Measurements from ENCODE around the gene RHEB.

The RHEB gene

DNA sequence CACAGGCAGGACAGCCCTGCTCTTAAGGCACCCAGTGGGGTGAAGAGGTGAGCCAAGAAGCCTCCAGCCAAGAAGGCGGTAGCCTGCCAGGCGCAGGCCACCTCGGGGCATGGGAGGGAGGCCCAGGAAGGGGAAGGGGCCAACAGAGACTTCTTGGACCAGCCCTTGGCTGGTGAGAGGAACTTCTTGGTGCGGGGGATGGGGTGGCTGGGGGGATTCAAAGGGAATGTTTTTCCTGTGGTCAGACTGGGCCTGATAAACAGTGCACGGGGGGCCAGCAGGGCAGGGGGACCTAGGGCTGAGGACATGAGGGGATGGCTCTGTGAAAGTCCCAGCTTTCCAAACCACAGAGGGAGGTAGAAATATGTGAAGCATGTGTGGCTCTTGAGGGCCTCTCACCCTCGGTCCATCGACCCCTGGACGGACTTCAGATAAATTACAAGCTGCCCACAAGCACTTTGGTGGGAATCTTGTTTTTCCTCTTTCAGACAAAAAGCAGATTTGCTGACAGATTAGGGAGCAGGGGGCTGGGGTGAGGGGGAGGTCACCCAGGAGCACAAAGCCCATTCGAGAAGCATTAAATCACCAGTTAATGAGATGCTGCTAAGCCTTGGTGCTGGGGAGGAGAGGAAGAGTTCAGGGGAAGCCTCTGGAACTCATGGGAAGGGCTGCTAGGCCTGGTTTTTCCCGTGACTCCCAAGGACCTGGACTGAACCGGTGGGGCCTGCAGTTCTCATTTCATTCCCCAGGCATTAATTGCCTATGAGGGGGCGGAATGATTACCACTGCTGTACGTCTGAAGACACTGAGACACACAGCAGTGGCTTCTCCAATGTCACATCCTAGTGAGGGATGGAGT lies 91.1 kb downstream of the RHEB start:
- Mint-ChIP-seq H3K4me1 (peaks cover 13% of the 10 kb centered on the region), H3K36me3 (no peaks in the 10 kb centered on the region), H3K4me3 (no peak overlapping the region), H3K27me3 (peaks cover 5% of the 10 kb centered on the region), H3K27ac (no peak overlapping the region), H3K9me3 (no peaks in the 10 kb centered on the region)
- DNase-seq (ENCODE audit: low spot score in 2 of 2) (no peak), ATAC-seq (ENCODE audit: low read depth) (no peak)

DNA sequence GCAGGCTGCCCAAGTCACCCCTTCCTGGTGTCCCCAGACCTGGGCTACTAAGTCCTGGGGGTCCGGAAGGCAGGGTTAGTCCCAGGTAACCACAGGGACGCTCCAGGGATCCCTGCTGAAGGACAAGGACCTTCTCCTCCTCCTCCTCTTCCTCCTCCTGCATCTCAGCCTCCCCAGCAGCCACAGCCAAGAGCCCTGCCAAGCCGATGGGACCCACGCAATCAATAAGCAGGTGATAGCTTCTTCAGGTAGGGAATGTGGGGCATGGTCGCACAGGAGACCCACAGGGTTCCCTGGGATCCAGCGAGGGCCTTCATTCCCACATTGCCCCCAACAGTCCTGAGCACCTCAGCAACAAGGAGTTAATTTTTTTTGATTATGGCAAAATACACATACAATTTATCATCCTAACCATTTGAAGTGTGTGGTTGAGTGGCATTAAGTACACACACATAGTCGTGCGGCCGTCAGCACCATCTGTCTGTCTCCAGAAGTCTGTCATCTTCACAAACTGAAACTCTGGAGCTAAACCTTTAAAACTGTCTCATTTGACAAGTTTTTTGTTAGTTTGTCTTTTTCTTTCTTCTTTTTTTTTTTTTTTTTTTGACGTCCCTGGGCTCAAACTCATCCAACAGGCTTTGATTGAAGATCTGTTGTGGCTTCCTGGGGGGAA lies 91.9 kb downstream of the RHEB start:
- no peak for DNase-seq (ENCODE audit: low spot score in 2 of 2)
- Mint-ChIP-seq H3K27ac (no peak overlapping the region), H3K9me3 (no peaks in the 10 kb centered on the region), H3K4me3 (no peak overlapping the region), H3K27me3 (peaks cover 5% of the 10 kb centered on the region), H3K36me3 (no peaks in the 10 kb centered on the region), H3K4me1 (peaks cover 11% of the 10 kb centered on the region)
- no peak for ATAC-seq (ENCODE audit: low read depth)

- no peaks in the 10 kb centered on the region for H3K36me3 Mint-ChIP-seq
- H3K27ac Mint-ChIP-seq: no peak overlapping the region
- H3K9me3 Mint-ChIP-seq: no peaks in the 10 kb centered on the region
- H3K4me3 Mint-ChIP-seq: no peak overlapping the region
- peaks cover 7% of the 10 kb centered on the region for H3K27me3 Mint-ChIP-seq
- no peak for ATAC-seq (ENCODE audit: low read depth)
- no peak for DNase-seq (ENCODE audit: low spot score in 2 of 2)
- H3K4me1 Mint-ChIP-seq: peaks cover 8% of the 10 kb centered on the region
Measured at GRCh38 chr7:151426904-151427704, 92.6 kb downstream of the RHEB start.

- Mint-ChIP-seq H3K4me1 (peaks cover 8% of the 10 kb centered on the region), H3K27ac (no peak overlapping the region), H3K4me3 (no peak overlapping the region), H3K9me3 (peaks cover 2% of the 10 kb centered on the region), H3K36me3 (no peaks in the 10 kb centered on the region), H3K27me3 (peaks cover 12% of the 10 kb centered on the region)
- no peak for DNase-seq (ENCODE audit: low spot score in 2 of 2)
- ATAC-seq (ENCODE audit: low read depth): no peak
Measured at GRCh38 chr7:151426441-151426903, 93.2 kb downstream of the RHEB start.

DNA sequence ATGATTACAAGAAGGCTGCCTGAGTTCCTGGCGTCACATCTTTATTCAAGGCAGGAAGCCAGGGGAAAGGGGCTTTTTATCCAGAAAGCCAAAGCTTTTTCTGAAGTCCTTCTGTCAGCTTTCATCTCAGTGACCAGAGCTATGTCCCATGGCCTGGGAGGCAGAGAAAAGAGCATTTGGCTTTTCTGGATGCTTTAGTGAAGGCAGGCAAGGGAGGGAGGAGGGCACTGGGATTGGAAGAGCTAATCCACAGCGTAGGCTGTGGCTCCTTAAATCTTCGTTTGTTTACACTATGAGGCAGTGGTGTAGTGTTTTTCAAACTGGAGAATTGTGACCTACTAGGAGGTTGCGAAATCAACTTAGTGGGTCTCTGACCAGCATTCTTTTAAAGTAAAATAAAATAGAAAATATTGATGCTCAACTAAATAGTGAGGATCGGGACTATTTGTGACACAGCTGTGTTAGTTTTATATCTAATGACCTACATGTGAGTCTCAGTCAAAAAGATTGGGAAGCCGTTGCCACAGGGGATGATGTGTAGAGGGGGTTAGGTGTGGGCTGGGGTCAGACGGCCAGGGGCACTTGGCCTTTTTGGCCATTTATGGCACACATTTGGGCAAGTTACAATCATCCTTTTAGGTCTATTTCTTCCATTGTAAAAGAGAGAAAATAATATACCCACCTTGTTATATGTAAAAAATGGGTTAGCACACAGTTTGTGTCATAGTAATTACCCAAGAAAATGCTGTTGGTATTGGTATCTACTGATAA lies 93.8 kb downstream of the RHEB start:
- H3K4me1 Mint-ChIP-seq: peaks cover 8% of the 10 kb centered on the region
- peaks cover 13% of the 10 kb centered on the region for H3K27me3 Mint-ChIP-seq
- no peaks in the 10 kb centered on the region for H3K36me3 Mint-ChIP-seq
- H3K4me3 Mint-ChIP-seq: no peak overlapping the region
- no peak overlapping the region for H3K27ac Mint-ChIP-seq
- ATAC-seq (ENCODE audit: low read depth): no peak
- peaks cover 2% of the 10 kb centered on the region for H3K9me3 Mint-ChIP-seq
- no peak for DNase-seq (ENCODE audit: low spot score in 2 of 2)

DNA sequence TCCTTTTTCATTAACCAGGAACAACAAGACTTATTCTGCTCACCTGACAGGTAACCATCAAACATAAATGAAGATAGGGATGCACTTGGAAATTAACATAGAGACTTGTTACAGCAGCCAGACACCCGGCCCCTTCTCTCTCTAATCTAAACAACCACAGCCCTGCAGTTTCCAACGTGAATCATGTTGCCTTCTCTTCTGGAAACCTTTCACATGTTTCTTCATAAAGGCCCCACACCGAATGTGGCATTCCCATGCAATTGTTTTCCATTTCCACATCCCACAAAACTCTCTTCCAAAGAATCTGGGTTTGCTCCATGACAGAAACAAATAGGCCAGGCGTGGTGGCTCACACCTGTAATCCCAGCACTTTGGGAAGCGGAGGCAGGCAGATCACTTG lies 94.9 kb downstream of the RHEB start:
- no peak for ATAC-seq (ENCODE audit: low read depth)
- peaks cover 13% of the 10 kb centered on the region for H3K27me3 Mint-ChIP-seq
- H3K36me3 Mint-ChIP-seq: no peaks in the 10 kb centered on the region
- H3K9me3 Mint-ChIP-seq: peaks cover 6% of the 10 kb centered on the region
- no peak overlapping the region for H3K4me3 Mint-ChIP-seq
- DNase-seq (ENCODE audit: low spot score in 2 of 2): no peak
- H3K27ac Mint-ChIP-seq: no peak overlapping the region
- peaks cover 4% of the 10 kb centered on the region for H3K4me1 Mint-ChIP-seq

- H3K4me3 Mint-ChIP-seq: no peak overlapping the region
- H3K36me3 Mint-ChIP-seq: no peaks in the 10 kb centered on the region
- H3K9me3 Mint-ChIP-seq: peaks cover 6% of the 10 kb centered on the region
- no peak for DNase-seq (ENCODE audit: low spot score in 2 of 2)
- no peaks in the 10 kb centered on the region for H3K4me1 Mint-ChIP-seq
- peaks cover 13% of the 10 kb centered on the region for H3K27me3 Mint-ChIP-seq
- no peak for ATAC-seq (ENCODE audit: low read depth)
- no peak overlapping the region for H3K27ac Mint-ChIP-seq
Measured at GRCh38 chr7:151423936-151424335, 95.8 kb downstream of the RHEB start.

DNA sequence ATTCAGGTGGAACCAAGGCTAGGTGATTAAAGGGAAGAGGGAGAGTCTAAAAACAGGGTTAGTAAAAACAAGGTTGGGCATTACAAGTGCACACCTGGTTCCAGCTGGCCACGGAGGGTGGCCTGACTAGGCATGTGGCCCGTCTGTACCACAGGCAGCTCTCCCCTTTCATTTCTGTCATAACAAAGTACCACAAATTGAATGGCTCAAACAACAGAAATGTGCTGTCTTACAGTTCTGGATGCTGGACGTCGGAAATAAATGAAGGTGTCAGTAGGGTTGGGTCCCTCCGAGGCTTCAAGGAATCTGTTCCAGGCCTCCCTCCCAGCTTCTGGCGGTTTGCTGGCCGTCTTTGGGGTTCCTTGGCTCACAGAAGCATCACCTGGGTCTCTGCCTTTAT lies 96.5 kb downstream of the RHEB start:
- peaks cover 2% of the 10 kb centered on the region for H3K36me3 Mint-ChIP-seq
- no peaks in the 10 kb centered on the region for H3K4me1 Mint-ChIP-seq
- H3K9me3 Mint-ChIP-seq: peaks cover 8% of the 10 kb centered on the region
- H3K27me3 Mint-ChIP-seq: peaks cover 13% of the 10 kb centered on the region
- H3K4me3 Mint-ChIP-seq: no peak overlapping the region
- no peak for DNase-seq (ENCODE audit: low spot score in 2 of 2)
- no peak for ATAC-seq (ENCODE audit: low read depth)
- no peak overlapping the region for H3K27ac Mint-ChIP-seq

- Mint-ChIP-seq H3K27me3 (peaks cover 11% of the 10 kb centered on the region), H3K27ac (no peak overlapping the region), H3K4me1 (no peaks in the 10 kb centered on the region), H3K36me3 (peaks cover 3% of the 10 kb centered on the region), H3K4me3 (no peak overlapping the region), H3K9me3 (peaks cover 10% of the 10 kb centered on the region)
- DNase-seq (ENCODE audit: low spot score in 2 of 2): no peak
- no peak for ATAC-seq (ENCODE audit: low read depth)
Measured at GRCh38 chr7:151422212-151422611, 97.5 kb downstream of the RHEB start.

DNA sequence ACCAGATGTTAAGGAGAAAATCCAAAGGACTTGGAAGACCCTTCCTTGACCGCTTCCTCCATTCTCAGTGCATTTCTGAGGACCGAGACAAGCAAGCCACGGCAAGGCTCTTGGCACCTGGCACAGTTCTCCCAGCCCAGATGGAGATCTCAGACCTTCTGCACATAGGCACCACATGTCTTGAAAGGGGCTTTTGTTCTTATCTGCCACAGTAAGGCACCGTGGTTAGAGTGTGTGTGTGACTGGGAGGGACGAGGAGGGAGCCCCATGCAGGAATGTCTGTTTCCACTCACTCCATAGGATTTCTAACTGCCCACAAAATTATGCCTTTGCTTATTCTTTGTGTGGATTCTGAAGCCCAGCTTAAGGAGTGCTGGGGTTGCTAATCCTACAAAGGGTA lies 99.6 kb downstream of the RHEB start:
- H3K9me3 Mint-ChIP-seq: peaks cover 10% of the 10 kb centered on the region
- H3K36me3 Mint-ChIP-seq: peaks cover 3% of the 10 kb centered on the region
- peaks cover 12% of the 10 kb centered on the region for H3K27me3 Mint-ChIP-seq
- no peak overlapping the region for H3K27ac Mint-ChIP-seq
- DNase-seq (ENCODE audit: low spot score in 2 of 2) (no peak), ATAC-seq (ENCODE audit: low read depth) (no peak)
- no peak overlapping the region for H3K4me3 Mint-ChIP-seq
- no peaks in the 10 kb centered on the region for H3K4me1 Mint-ChIP-seq

GRCh38 chr7:151416941-151417315 lies 102.8 kb downstream of the RHEB start:
- Mint-ChIP-seq H3K4me3 (no peak overlapping the region), H3K36me3 (peaks cover 3% of the 10 kb centered on the region), H3K9me3 (peaks cover 8% of the 10 kb centered on the region), H3K27me3 (peaks cover 24% of the 10 kb centered on the region), H3K27ac (no peak overlapping the region), H3K4me1 (peaks cover 2% of the 10 kb centered on the region)
- ATAC-seq (ENCODE audit: low read depth) (no peak), DNase-seq (ENCODE audit: low spot score in 2 of 2) (no peak)

- peaks cover 18% of the 10 kb centered on the region for H3K27me3 Mint-ChIP-seq
- H3K36me3 Mint-ChIP-seq: peaks cover 3% of the 10 kb centered on the region
- DNase-seq (ENCODE audit: low spot score in 2 of 2) (no peak), ATAC-seq (ENCODE audit: low read depth) (no peak)
- H3K9me3 Mint-ChIP-seq: peaks cover 8% of the 10 kb centered on the region
- H3K4me1 Mint-ChIP-seq: peaks cover 4% of the 10 kb centered on the region
- H3K27ac Mint-ChIP-seq: no peak overlapping the region
- H3K4me3 Mint-ChIP-seq: no peak overlapping the region
Measured at GRCh38 chr7:151416112-151416940, 103.4 kb downstream of the RHEB start.
